Panc1 (cell line): ENCODE data around the gene CDS2. TPM values are rescaled to one million over a fixed set of nuclear protein-coding genes. Genes with fewer than 3 reads are reported as not detected.

ENCODE experiments used
- ATAC-seq: fragments of 200-7000 bp; cut with Tn5 transposase; 2 replicates; pipeline ENCODE4 v1.9.1; 2020; ENCODE audit warnings: mild to moderate bottlenecking, moderate library complexity
- BruUV-seq: library from RNA; stranded (reverse); fragments of 400-500 nt; replicated peaks from 2 replicates; lab custom pipeline; 2021; lab: Mats Ljungman, UMichigan
- CTCF ChIA-PET: fragments of 300-600 bp; sonication (Branson Sonifier 250); formaldehyde crosslinking; loops from one replicate; lab custom pipeline; 2022; ENCODE audit warnings: antibody characterized with exemption; lab: Charles Lee
- POLR2A ChIA-PET: fragments of 300-600 bp; sonication (Branson Sonifier 250); formaldehyde crosslinking; loops from one replicate; lab custom pipeline; 2022; ENCODE audit warnings: antibody characterized with exemption; lab: Charles Lee
- DNase-seq: peaks from one replicate; pipeline ENCODE4 v3.0.0-alpha.2; 2010; ENCODE audit warnings: low read depth, low spot score
- H3K27ac ChIP-seq: 2 replicates; pipeline ENCODE4 v1.5.1; 2011; ENCODE audit warnings: mild to moderate bottlenecking, low read length, inconsistent platforms
- H3K27me3 ChIP-seq: fragments of 200-500 bp; sonication (Bioruptor generic); 2 replicates; pipeline ENCODE4 v1.6.0; 2014; ENCODE audit warnings: low read length, inconsistent platforms; ENCODE audit not compliant: control insufficient read depth, insufficient read depth
- H3K36me3 ChIP-seq: fragments of 200-500 bp; sonication (Bioruptor generic); 2 replicates; pipeline ENCODE4 v1.5.1; 2014; ENCODE audit warnings: inconsistent platforms, mild to moderate bottlenecking, low read length, moderate library complexity; ENCODE audit not compliant: control insufficient read depth, insufficient read depth
- H3K4me1 ChIP-seq: 2 replicates; pipeline ENCODE4 v1.5.1; 2011; ENCODE audit warnings: inconsistent platforms, mild to moderate bottlenecking, low read length, moderate library complexity; ENCODE audit not compliant: control insufficient read depth, insufficient read depth
- H3K4me3 ChIP-seq, 2 experiments: 2 replicates each; pipeline ENCODE4 v1.5.1; 2011 to 2012; ENCODE audit warnings: low read depth in 2 of 2, low read length in 2 of 2, mild to moderate bottlenecking in 2 of 2, inconsistent platforms in 1 of 2, moderate library complexity in 1 of 2
- H3K9me3 ChIP-seq: fragments of 200-500 bp; sonication (Bioruptor generic); 2 replicates; pipeline ENCODE4 v1.5.1; 2014; ENCODE audit warnings: low read depth, mild to moderate bottlenecking, inconsistent platforms, low read length, moderate library complexity; ENCODE audit not compliant: control insufficient read depth, insufficient read depth
- POLR2AphosphoS5 ChIP-seq: IDR thresholded peaks from 2 replicates; pipeline ENCODE4 v1.6.1; 2012; ENCODE audit warnings: mild to moderate bottlenecking, low read depth, low read length, moderate library complexity
- SIN3A ChIP-seq: IDR thresholded peaks from 2 replicates; pipeline ENCODE4 v1.6.1; 2012; ENCODE audit warnings: low read depth, mild to moderate bottlenecking, low read length, moderate library complexity, borderline replicate concordance; ENCODE audit not compliant: insufficient read depth
- TCF7L2 ChIP-seq: IDR thresholded peaks from 2 replicates; pipeline ENCODE4 v1.6.1; 2011; ENCODE audit warnings: mild to moderate bottlenecking, low read depth, low read length, inconsistent platforms
- in situ Hi-C: cut with HindIII; loops from 2 replicates; pipeline ENCODE4 v1.10.0; 2016; ENCODE audit warnings: low sequenced_read_pairs, low pct_unique_long_range_greater_than_20kb
- intact Hi-C: fragments of 100-400 bp; cut with micrococcal nuclease; formaldehyde crosslinking; loops from one replicate; pipeline ENCODE4 v1.10.0; 2022; ENCODE audit not compliant: unreplicated experiment
- total RNA-seq: library from RNA; stranded (reverse); gene quantifications from one replicate; pipeline ENCODE4 v1.2.1, GENCODE V29; 2021; ENCODE audit not compliant: unreplicated experiment
- TF ChIP-seq, protein P1 (sequence below): fragments of 450-650 bp; IDR thresholded peaks from 2 replicates; pipeline ENCODE4 v1.5.1; 2017; ENCODE audit warnings: mild to moderate bottlenecking
- TF ChIP-seq, protein P2 (sequence below), 2 experiments: IDR thresholded peaks; 2 replicates each; pipeline ENCODE4 v1.6.1; 2011 to 2012; ENCODE audit warnings: low read depth in 2 of 2, control low read depth in 1 of 2, low read length in 1 of 2, mild to moderate bottlenecking in 1 of 2, moderate library complexity in 1 of 2; ENCODE audit not compliant: insufficient read depth in 1 of 2

The CDS2 gene
- total RNA-seq, 1 experiment from 2014 or later: 54.0 TPM

DNA sequence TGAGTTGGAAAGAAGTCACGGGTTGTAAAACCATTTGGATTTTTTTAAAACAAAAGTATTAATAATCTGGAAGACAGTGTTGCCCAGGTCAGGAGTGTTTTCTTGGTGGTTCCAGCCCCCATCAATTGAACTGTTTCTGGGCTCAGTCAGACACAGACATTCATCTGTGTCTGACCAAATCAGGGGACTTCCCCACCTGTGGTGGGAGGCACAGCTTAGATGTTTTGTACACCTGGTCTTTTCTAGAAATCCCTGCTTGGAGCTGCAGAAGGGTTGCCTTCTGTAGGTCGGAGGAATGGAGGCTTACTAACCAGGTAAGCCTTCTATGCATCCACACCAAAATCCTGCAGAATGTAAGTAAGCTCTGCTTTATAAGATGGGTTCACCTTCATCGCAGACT is 63.6 kb downstream of the CDS2 start:
- no peak for TF ChIP-seq SIN3A
- ChIA-PET CTCF (interaction anchor here (3.8 kb wide), 1 partner anchor 64 kb away, joined by 74 read pairs; the partner anchor contains the start of gene CDS2), POLR2A (no interaction called here)
- no peak for DNase-seq
- no peak for ATAC-seq
- H3K9me3 ChIP-seq: no peaks in the 10 kb centered on the region
- BruUV-seq: TSS peak; percentile 11
- no peak overlapping the region for H3K27ac ChIP-seq
- H3K36me3 ChIP-seq: no peaks in the 10 kb centered on the region
- H3K4me1 ChIP-seq: no peaks in the 10 kb centered on the region
- in situ Hi-C loops: no loop called here
- H3K4me3 ChIP-seq: no peak overlapping the region
- H3K27me3 ChIP-seq: no peaks in the 10 kb centered on the region
- intact Hi-C loops: no loop called here

DNA sequence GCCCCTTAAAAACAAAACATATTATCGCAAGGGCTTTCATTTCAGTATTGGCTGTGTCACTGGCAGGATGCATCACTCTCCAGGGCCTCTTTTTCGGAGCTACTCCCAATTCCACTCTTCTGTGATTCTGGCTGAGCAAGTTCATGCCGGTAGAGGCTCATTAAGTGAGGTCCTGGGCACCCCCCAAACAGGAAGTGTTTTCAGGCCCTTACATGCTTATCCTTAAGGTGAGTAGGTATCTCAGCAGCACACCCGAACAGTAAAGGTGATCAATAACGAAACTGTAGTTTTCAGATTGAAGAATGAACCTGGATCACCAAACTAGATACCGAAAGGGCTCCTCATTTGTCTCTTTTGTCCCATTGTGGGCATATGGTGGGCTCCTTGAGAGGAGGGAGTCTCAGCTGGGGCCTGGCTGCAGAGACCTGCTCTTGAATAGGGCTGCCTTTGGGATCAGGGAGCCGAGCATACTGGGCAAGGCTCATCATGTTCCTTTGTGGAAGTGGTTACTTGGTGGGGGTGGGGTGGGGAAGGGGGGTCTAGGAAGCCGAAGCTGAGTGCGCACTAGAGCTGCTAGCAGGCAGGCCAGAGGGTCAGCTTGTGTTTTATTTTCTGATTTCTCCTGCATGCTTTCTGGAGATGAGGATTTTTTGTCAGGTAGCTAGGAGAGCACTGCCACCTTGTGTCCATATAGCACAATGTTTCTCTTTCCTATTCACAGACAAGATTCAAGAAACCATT is 65.2 kb downstream of the CDS2 start:
- H3K9me3 ChIP-seq: no peaks in the 10 kb centered on the region
- ChIA-PET POLR2A (no interaction called here), CTCF (interaction anchor here (0.6 to 3.8 kb wide), 4 partner anchors 11 to 129 kb away, joined by 3 to 74 read pairs (median 3); partner anchors contain the start of gene CDS2)
- no peaks in the 10 kb centered on the region for H3K36me3 ChIP-seq
- H3K4me3 ChIP-seq: no peak overlapping the region
- DNase-seq (peak; percentile 57), ATAC-seq (peak; percentile 91)
- intact Hi-C loops: loop anchor here (1.0 kb wide), 1 partner anchor 66 kb away; no protein-coding TSS in a partner anchor
- H3K4me1 ChIP-seq: no peaks in the 10 kb centered on the region
- no TSS peak for BruUV-seq
- in situ Hi-C loops: no loop called here
- H3K27me3 ChIP-seq: no peaks in the 10 kb centered on the region
- TF ChIP-seq, protein P1, sequence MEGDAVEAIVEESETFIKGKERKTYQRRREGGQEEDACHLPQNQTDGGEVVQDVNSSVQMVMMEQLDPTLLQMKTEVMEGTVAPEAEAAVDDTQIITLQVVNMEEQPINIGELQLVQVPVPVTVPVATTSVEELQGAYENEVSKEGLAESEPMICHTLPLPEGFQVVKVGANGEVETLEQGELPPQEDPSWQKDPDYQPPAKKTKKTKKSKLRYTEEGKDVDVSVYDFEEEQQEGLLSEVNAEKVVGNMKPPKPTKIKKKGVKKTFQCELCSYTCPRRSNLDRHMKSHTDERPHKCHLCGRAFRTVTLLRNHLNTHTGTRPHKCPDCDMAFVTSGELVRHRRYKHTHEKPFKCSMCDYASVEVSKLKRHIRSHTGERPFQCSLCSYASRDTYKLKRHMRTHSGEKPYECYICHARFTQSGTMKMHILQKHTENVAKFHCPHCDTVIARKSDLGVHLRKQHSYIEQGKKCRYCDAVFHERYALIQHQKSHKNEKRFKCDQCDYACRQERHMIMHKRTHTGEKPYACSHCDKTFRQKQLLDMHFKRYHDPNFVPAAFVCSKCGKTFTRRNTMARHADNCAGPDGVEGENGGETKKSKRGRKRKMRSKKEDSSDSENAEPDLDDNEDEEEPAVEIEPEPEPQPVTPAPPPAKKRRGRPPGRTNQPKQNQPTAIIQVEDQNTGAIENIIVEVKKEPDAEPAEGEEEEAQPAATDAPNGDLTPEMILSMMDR: peak; percentile 81
- TF ChIP-seq, protein P2, sequence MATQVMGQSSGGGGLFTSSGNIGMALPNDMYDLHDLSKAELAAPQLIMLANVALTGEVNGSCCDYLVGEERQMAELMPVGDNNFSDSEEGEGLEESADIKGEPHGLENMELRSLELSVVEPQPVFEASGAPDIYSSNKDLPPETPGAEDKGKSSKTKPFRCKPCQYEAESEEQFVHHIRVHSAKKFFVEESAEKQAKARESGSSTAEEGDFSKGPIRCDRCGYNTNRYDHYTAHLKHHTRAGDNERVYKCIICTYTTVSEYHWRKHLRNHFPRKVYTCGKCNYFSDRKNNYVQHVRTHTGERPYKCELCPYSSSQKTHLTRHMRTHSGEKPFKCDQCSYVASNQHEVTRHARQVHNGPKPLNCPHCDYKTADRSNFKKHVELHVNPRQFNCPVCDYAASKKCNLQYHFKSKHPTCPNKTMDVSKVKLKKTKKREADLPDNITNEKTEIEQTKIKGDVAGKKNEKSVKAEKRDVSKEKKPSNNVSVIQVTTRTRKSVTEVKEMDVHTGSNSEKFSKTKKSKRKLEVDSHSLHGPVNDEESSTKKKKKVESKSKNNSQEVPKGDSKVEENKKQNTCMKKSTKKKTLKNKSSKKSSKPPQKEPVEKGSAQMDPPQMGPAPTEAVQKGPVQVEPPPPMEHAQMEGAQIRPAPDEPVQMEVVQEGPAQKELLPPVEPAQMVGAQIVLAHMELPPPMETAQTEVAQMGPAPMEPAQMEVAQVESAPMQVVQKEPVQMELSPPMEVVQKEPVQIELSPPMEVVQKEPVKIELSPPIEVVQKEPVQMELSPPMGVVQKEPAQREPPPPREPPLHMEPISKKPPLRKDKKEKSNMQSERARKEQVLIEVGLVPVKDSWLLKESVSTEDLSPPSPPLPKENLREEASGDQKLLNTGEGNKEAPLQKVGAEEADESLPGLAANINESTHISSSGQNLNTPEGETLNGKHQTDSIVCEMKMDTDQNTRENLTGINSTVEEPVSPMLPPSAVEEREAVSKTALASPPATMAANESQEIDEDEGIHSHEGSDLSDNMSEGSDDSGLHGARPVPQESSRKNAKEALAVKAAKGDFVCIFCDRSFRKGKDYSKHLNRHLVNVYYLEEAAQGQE (IDR thresholded peaks at IDR 0.05; ENCODE audit: insufficient read depth in 1 of 2, low read depth in 2 of 2, low read length in 1 of 2): no peak
- no peak for TF ChIP-seq POLR2AphosphoS5
- TF ChIP-seq SIN3A: no peak
- no peak for TF ChIP-seq TCF7L2
- no peak overlapping the region for H3K27ac ChIP-seq
